Neuron (in vitro differentiated cells): Measurements from ENCODE around the gene ST3GAL4.

Experiments used
- H2AFZ ChIP-seq: one replicate; pipeline ENCODE4 v1.6.1; 2013; ENCODE audit warnings: low read depth, mild to moderate bottlenecking, inconsistent platforms, low read length, moderate library complexity
- H3K27me3 ChIP-seq: one replicate; pipeline ENCODE4 v1.6.1; 2013; ENCODE audit warnings: low read length; ENCODE audit not compliant: insufficient read depth
- H3K36me3 ChIP-seq: one replicate; pipeline ENCODE4 v1.6.1; 2013; ENCODE audit warnings: low read length; ENCODE audit not compliant: insufficient read depth
- H3K4me1 ChIP-seq: one replicate; pipeline ENCODE4 v1.6.1; 2013; ENCODE audit warnings: low read length; ENCODE audit not compliant: insufficient read depth
- H3K4me3 ChIP-seq: 2 replicates; pipeline ENCODE4 v1.5.1; 2013; ENCODE audit warnings: mild to moderate bottlenecking, low read length, moderate library complexity
- H3K9me3 ChIP-seq: one replicate; pipeline ENCODE4 v1.6.1; 2013; ENCODE audit warnings: low read length

The ST3GAL4 gene

GRCh38 chr11:126407682-126408288 is 52.3 kb downstream of the ST3GAL4 start:
- no peak overlapping the region for H3K4me3 ChIP-seq
- no peaks in the 10 kb centered on the region for H3K9me3 ChIP-seq
- H3K36me3 ChIP-seq: peaks cover 10% of the 10 kb centered on the region
- H2AFZ ChIP-seq: no peak overlapping the region
- no peaks in the 10 kb centered on the region for H3K4me1 ChIP-seq
- no peaks in the 10 kb centered on the region for H3K27me3 ChIP-seq

DNA sequence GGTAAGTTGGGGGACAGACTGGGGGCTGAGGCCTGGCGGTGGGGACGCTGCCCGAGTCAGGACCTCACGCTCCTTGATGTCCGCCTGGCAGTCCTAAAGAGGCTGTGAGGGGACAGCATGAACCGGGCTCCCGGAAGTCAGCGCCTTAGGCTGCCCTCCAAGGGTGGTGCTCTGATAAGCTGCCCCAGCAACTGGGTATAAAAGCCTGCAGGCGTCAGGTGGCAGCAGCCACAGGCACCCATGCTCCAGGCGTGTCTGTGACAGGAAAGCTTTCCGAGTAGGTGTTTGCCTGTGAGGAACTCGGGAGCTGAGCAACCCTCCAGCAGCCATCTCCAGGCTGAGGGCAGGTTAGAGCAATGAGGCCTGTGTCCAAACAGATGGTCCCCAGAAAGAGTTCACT is 53.0 kb downstream of the ST3GAL4 start:
- H2AFZ ChIP-seq: no peak overlapping the region
- peaks cover 10% of the 10 kb centered on the region for H3K36me3 ChIP-seq
- H3K27me3 ChIP-seq: no peaks in the 10 kb centered on the region
- H3K4me1 ChIP-seq: no peaks in the 10 kb centered on the region
- no peak overlapping the region for H3K4me3 ChIP-seq
- no peaks in the 10 kb centered on the region for H3K9me3 ChIP-seq

GRCh38 chr11:126408901-126409619 is 53.6 kb downstream of the ST3GAL4 start:
- H3K36me3 ChIP-seq: peaks cover 10% of the 10 kb centered on the region
- no peaks in the 10 kb centered on the region for H3K27me3 ChIP-seq

GRCh38 chr11:126409620-126409985 is 54.1 kb downstream of the ST3GAL4 start:
- peaks cover 10% of the 10 kb centered on the region for H3K36me3 ChIP-seq
- H3K4me3 ChIP-seq: no peak overlapping the region
- no peaks in the 10 kb centered on the region for H3K27me3 ChIP-seq
- H3K4me1 ChIP-seq: no peaks in the 10 kb centered on the region
- H3K9me3 ChIP-seq: no peaks in the 10 kb centered on the region
- no peak overlapping the region for H2AFZ ChIP-seq

More at GRCh38 chr11:126408901-126409619, 53.6 kb downstream of the ST3GAL4 start:
- no peak overlapping the region for H3K4me3 ChIP-seq
- H3K4me1 ChIP-seq: no peaks in the 10 kb centered on the region
- H2AFZ ChIP-seq: no peak overlapping the region
- no peaks in the 10 kb centered on the region for H3K9me3 ChIP-seq

DNA sequence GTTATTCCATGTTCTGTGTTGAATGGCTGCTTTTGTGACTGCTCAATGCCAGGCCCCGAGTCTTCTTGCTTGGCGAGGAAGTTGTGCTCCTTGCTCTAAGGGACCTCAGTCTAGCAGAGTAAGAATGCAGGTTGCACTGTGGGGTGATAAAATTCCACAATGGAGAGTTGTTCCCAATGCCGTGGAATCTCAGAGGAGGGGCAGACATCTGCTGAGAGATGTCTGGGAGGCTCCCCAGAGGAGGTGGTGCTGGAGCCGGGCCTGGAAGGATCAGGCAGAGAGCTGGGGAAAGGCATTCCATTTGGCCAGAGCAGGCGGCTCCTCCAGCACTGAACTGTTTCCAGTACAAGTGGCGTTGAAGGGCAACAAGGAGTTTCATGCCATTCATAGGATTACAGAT is 55.2 kb downstream of the ST3GAL4 start:
- H3K27me3 ChIP-seq: no peaks in the 10 kb centered on the region

GRCh38 chr11:126411971-126412381 is 56.5 kb downstream of the ST3GAL4 start:
- no peaks in the 10 kb centered on the region for H3K4me1 ChIP-seq
- H3K4me3 ChIP-seq: no peak overlapping the region
- H3K27me3 ChIP-seq: no peaks in the 10 kb centered on the region
- H2AFZ ChIP-seq: no peak overlapping the region
- no peaks in the 10 kb centered on the region for H3K9me3 ChIP-seq
- H3K36me3 ChIP-seq: peaks cover 10% of the 10 kb centered on the region

More for the DNA sequence above, 55.2 kb downstream of the ST3GAL4 start:
- Histone ChIP-seq H3K36me3 (peaks cover 10% of the 10 kb centered on the region), H3K4me3 (no peak overlapping the region), H2AFZ (no peak overlapping the region), H3K4me1 (no peaks in the 10 kb centered on the region), H3K9me3 (no peaks in the 10 kb centered on the region)

- Histone ChIP-seq H3K4me1 (no peaks in the 10 kb centered on the region), H3K36me3 (peaks cover 2% of the 10 kb centered on the region)
Observed at GRCh38 chr11:126413426-126413825, 57.9 kb downstream of the ST3GAL4 start.

GRCh38 chr11:126413843-126414405 is 58.4 kb downstream of the ST3GAL4 start:
- H3K36me3 ChIP-seq: no peaks in the 10 kb centered on the region
- no peaks in the 10 kb centered on the region for H3K9me3 ChIP-seq
- no peaks in the 10 kb centered on the region for H3K27me3 ChIP-seq

More at GRCh38 chr11:126413426-126413825, 57.9 kb downstream of the ST3GAL4 start:
- Histone ChIP-seq H3K27me3 (no peaks in the 10 kb centered on the region), H3K4me3 (no peak overlapping the region), H2AFZ (no peak overlapping the region), H3K9me3 (no peaks in the 10 kb centered on the region)

GRCh38 chr11:126414615-126415014 is 59.1 kb downstream of the ST3GAL4 start:
- Histone ChIP-seq H3K4me3 (no peak overlapping the region), H3K4me1 (no peaks in the 10 kb centered on the region), H3K36me3 (no peaks in the 10 kb centered on the region), H3K9me3 (no peaks in the 10 kb centered on the region), H2AFZ (no peak overlapping the region), H3K27me3 (no peaks in the 10 kb centered on the region)

More at GRCh38 chr11:126413843-126414405, 58.4 kb downstream of the ST3GAL4 start:
- no peaks in the 10 kb centered on the region for H3K4me1 ChIP-seq
- no peak overlapping the region for H3K4me3 ChIP-seq
- H2AFZ ChIP-seq: no peak overlapping the region

DNA sequence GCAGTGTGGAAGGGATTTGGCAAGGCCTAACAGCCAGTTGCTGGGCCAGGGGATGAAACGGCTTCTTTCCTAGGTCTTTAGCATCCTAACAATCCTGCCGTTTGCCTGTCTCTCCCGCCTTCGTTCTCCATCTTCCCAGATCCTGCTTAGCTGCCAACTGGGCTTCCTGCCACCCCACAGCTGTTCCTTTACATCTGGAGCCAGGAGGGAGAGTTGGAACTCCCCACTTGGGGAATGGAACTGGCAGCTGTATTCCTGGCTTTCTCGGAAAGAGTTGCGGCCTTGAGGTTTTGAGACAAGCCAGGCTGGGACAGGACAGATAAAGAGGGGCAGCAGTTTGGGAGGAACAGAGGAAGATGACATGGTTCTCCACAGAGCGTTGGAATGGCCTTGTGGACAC is 59.6 kb downstream of the ST3GAL4 start:
- no peaks in the 10 kb centered on the region for H3K27me3 ChIP-seq
- H3K9me3 ChIP-seq: no peaks in the 10 kb centered on the region
- H3K36me3 ChIP-seq: no peaks in the 10 kb centered on the region
- H3K4me1 ChIP-seq: no peaks in the 10 kb centered on the region
- no peak overlapping the region for H2AFZ ChIP-seq
- H3K4me3 ChIP-seq: no peak overlapping the region

GRCh38 chr11:126415669-126416420 is 60.4 kb downstream of the ST3GAL4 start:
- Histone ChIP-seq H3K4me3 (no peak overlapping the region), H3K9me3 (no peaks in the 10 kb centered on the region), H3K4me1 (no peaks in the 10 kb centered on the region), H3K36me3 (no peaks in the 10 kb centered on the region), H2AFZ (no peak overlapping the region), H3K27me3 (no peaks in the 10 kb centered on the region)

- Histone ChIP-seq H3K4me3 (no peak overlapping the region), H2AFZ (no peak overlapping the region), H3K9me3 (no peaks in the 10 kb centered on the region), H3K36me3 (no peaks in the 10 kb centered on the region), H3K27me3 (no peaks in the 10 kb centered on the region), H3K4me1 (no peaks in the 10 kb centered on the region)
Observed at GRCh38 chr11:126416542-126417090, 61.1 kb downstream of the ST3GAL4 start.
